HL-60/S4 (cell line): ENCODE measurements around the gene TMEM198.

Source experiments
- in situ Hi-C: fragments of 300-500 bp; cut with MboI; formaldehyde crosslinking; loops from 2 replicates; pipeline ENCODE4 v1.14.3; 2022; ENCODE audit warnings: low sequenced_read_pairs

The TMEM198 gene

DNA sequence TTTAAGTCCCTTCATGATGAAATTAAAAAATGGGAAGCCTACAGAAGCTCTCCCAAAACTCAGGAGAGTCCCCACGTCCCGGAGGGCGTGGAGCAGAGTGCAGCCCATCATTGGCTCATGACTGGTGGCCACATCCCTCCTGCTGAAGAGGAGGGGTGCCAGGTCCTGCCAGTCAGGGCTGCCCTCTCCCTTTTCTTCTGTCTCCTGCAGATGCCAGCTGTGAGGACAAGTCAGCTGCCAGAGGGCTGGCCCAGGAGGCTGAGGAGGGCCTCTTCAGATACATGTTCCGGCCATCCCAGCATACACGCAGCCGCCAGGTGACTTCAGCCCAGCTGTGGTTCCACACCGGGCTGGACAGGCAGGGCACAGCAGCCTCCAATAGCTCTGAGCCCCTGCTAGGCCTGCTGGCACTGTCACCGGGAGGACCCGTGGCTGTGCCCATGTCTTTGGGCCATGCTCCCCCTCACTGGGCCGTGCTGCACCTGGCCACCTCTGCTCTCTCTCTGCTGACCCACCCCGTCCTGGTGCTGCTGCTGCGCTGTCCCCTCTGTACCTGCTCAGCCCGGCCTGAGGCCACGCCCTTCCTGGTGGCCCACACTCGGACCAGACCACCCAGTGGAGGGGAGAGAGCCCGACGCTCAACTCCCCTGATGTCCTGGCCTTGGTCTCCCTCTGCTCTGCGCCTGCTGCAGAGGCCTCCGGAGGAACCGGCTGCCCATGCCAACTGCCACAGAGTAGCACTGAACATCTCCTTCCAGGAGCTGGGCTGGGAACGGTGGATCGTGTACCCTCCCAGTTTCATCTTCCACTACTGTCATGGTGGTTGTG lies 30.9 kb downstream of the TMEM198 start:
- in situ Hi-C loops, result no loop called here

DNA sequence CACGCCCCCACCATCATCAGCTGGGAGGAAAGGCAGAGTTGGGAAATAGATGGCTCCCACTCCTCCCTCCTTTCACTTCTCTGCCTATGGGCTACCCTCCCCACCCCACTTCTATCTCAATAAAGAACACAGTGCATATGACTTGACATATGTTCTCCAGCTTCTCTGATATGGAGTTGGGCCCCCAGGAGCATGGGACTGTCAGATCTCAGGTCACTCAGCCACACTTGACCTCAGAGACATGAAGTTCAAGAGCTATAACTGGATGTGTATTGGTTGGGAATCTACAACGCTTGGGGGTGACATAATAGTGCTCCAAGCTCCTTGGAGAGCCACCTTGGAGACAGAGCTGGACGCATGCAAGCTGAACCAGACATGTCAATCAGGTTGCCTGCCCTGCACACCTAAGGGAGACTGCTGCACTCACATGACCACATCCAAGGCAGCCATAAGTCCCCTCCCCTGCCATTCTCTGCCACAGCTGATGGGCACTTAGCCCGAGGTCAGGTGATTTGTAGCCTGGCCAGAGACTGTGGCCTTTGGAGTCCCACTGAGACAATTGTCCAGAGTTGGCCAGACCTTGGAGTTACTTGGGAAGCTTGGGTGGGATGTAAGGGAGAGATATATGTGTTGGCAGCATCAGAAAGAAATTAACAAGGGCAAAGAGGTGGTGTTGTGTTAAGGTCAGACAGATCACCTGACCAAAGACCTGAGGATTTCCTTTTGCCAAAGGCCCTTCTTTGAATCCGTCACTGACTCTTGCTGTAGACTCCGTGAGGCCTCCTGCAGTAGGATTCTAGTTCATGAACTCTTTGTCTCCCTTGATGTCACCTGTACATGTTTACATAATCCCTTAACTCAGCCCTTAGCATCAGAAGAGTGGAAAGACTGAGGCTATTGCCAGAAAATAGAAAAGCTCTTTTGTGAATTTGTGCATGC lies 32.0 kb downstream of the TMEM198 start:
- in situ Hi-C loops, result no loop called here

DNA sequence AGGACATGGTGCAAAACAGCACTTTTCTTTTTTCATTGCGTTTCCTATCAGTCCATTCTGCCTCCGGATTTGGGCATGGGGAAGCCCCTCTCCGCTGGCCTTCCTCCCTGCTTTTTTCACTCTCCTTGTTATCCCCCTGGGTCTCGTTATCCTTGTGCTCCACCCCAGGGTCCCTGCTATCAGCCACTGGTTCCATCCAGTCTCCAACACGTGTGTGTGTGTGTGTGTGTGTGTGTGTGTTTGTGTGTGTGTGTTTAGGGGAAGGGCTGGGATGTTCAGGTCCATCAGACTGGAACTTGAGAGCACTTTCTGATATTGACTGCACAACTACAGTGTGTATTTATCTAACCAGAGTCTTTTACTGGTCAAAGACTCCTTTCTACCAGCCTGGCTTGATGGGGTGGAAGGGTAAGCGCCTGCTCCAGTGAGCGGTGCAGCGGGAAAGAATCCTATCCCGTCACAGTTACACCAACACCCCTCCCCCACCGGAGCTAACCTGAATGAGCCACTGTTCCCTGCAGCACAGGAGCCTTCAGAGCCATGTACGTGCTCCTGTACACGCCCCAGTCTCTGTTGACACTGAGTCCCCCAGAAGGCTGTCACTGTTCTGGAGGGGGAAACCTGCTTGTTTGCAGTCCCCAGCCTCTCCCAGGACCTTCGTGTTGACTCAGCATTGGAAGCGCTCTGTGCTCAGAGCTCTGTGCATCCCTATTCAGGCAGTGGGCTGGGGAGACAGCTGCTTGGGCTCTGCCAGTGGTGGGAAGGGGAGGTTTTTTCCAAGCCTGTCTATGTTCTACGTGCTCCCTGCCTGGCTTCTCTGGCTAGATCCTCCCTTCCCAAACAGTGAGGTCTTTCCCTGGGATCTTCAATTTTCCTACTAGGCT lies 32.9 kb downstream of the TMEM198 start:
- in situ Hi-C loops, result no loop called here

GRCh38 chr2:219578811-219579613 lies 35.2 kb downstream of the TMEM198 start:
- in situ Hi-C loops, result no loop called here

- in situ Hi-C loops, result no loop called here
Measured at GRCh38 chr2:219581346-219581745, 37.5 kb downstream of the TMEM198 start.

DNA sequence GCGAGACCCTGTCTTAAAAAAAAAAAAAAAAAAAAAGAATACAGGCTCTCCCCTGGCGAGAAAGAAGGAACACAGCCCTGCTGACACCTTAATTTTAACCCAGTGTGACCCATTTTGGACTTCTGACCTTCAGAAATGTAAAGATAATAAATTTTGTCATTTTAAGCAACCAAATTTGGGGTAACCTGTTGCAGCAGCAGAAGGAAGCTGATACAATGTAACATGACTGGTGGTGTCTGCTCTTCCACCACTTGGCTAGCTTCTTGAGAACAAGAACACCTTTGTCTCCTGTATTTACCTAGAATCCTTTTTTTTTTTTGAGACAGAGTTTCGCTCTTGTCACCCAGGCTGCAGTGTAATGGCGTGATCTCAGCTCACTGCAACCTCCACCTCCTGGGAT lies 47.3 kb downstream of the TMEM198 start:
- in situ Hi-C loops, result no loop called here

DNA sequence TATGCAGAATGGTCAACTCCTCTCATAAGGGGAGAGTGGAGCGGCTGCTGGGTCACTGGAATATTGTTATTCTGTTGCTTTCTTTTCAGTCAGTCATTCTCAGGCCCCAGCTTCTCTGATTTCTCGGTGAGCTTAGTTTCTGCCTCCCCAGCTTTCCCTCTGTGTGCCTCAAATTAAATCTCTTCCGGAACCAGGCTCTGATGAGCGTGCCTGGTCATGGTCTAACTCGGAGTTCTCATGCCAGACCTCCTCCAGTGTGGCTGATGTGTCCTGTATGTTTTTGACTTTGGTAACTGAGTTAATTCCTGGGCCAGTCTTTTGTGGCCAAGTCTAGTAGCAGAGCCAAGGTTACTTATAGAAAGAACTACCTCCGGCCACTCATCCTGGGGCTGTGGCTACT lies 48.9 kb downstream of the TMEM198 start:
- in situ Hi-C loops, result no loop called here

GRCh38 chr2:219593154-219593553 lies 49.3 kb downstream of the TMEM198 start:
- in situ Hi-C loops, result no loop called here

DNA sequence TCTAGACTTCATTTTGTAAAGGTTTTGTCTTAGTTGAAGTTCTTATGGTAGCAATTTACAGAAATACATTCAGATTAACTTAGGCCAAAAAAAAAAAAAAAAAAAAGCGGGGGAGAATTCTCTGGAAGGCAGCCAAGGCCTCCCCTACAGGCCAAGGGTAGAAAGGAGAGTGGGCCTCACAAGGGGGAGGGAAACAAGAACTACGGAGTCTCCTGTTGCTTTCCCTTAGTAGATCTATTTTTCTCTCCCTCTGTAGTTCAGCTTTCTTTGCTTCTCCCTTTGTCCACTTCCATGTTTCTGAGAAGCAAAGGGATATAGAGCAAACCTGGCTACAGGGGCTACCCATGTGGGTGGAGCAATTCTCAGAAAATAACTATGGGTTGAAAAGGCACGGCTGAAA lies 51.4 kb downstream of the TMEM198 start:
- in situ Hi-C loops, result no loop called here

DNA sequence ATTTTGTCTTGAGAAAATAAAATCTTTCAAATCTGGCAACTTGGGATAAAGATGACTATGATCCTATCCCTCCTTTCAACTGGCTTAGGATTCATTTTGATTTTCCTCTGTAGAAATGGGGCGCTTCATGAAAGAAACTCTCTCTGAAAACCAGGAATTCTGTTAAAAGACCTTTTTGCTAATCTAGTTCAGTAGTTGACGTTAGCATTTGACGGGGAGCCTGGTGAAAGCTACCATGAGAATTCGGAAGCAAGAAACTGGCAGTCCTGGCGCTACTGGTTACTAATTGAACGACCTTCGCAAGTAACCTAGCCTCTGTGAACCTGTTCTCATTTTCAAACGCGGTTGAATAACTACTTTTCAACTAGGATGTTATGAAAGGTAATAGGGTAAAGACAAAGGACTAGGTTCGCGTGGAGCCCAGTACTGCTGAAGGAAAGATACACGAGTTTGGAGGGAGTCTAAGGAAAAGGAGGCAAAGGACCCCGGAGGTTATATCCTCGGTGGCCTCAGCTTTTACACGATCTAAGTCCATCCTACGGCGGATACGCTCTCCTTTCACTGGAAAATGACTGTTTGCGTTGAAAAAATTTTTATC lies 53.2 kb downstream of the TMEM198 start:
- in situ Hi-C loops, result no loop called here

GRCh38 chr2:219597552-219598307 lies 53.9 kb downstream of the TMEM198 start, which contains the start of gene STK11IP:
Gene STK11IP, plus strand, starts transcription at chr2:219597857. Its CDS starts 263 bp downstream, at chr2:219598120.
- in situ Hi-C loops, result no loop called here

DNA sequence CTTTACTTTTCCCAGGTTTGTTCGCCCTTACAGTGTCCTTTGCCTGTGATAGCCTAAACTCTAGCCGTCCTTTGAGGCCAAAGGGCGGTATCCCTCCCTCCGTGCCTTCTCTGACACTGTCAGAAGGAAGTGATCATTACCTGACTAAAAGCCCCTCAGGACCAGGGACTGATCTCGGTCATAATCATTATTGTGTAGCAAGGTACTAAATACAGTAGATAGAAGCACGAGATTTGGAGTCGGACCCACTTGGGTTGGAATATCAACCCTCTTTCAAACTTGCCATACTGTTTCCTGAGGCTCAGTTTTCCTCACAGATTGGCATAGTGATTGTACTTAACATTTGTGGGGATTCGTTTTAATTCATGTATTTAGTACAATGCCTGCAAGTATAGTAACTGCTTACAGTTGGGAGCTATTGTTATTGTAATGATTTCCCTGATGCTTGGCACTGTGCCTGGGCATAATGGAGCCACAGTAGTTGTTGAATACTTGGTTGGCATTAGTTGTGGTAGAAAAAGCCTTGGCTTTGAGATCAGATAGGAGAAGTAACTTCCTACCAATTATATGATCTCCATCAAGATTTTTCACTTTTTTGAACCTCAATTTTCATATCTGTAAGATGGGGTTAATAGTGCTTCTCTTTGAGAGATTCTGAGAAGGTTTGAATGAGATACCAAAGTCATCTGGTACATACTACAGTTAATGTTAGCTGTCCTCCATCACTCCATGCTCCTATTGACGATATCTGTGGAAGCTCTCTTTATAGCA lies 54.7 kb downstream of the TMEM198 start:
- in situ Hi-C loops, result no loop called here
